ENCODE data around the gene DLX1. TPM values are rescaled to one million over a fixed set of nuclear protein-coding genes. Genes with fewer than 3 reads are reported as not detected.

DLX1 gene
- total RNA-seq, 1 donor from 2014 or later = 10.0 TPM

- Mint-ChIP-seq H3K27me3 (peaks cover 3% of the 10 kb centered on the region), H3K9me3 (no peaks in the 10 kb centered on the region), H3K4me3 (no peak overlapping the region), H3K27ac (no peak overlapping the region), H3K4me1 (ENCODE audit: unreplicated experiment) (peaks cover 6% of the 10 kb centered on the region), H3K36me3 (no peaks in the 10 kb centered on the region)
- no peak for TF ChIP-seq CTCF (conservative IDR thresholded peaks at IDR 0.05)
- DNase-seq (ENCODE audit: extremely low spot score, unreplicated experiment) = no peak
Measured at GRCh38 chr2:172046080-172046678, 39.1 kb upstream of the DLX1 start.

GRCh38 chr2:172046866-172047565 lies 38.3 kb upstream of the DLX1 start:
- Mint-ChIP-seq H3K36me3 (no peaks in the 10 kb centered on the region), H3K4me3 (no peak overlapping the region), H3K9me3 (no peaks in the 10 kb centered on the region), H3K4me1 (ENCODE audit: unreplicated experiment) (peaks cover 14% of the 10 kb centered on the region), H3K27me3 (peaks cover 3% of the 10 kb centered on the region), H3K27ac (no peak overlapping the region)
- TF ChIP-seq CTCF (conservative IDR thresholded peaks at IDR 0.05) = no peak
- no peak for DNase-seq (ENCODE audit: extremely low spot score, unreplicated experiment)

GRCh38 chr2:172047566-172048507 lies 37.5 kb upstream of the DLX1 start:
- no peaks in the 10 kb centered on the region for H3K9me3 Mint-ChIP-seq
- TF ChIP-seq CTCF (conservative IDR thresholded peaks at IDR 0.05) = no peak
- H3K4me3 Mint-ChIP-seq = no peak overlapping the region
- peaks cover 22% of the 10 kb centered on the region for H3K4me1 Mint-ChIP-seq (ENCODE audit: unreplicated experiment)
- no peak for DNase-seq (ENCODE audit: extremely low spot score, unreplicated experiment)
- peaks cover 9% of the 10 kb centered on the region for H3K27me3 Mint-ChIP-seq
- no peak overlapping the region for H3K27ac Mint-ChIP-seq
- H3K36me3 Mint-ChIP-seq = no peaks in the 10 kb centered on the region

GRCh38 chr2:172048508-172049503 lies 36.5 kb upstream of the DLX1 start:
- Mint-ChIP-seq H3K27ac (no peak overlapping the region), H3K9me3 (no peaks in the 10 kb centered on the region), H3K36me3 (no peaks in the 10 kb centered on the region), H3K4me1 (ENCODE audit: unreplicated experiment) (peaks cover 30% of the 10 kb centered on the region), H3K27me3 (peaks cover 9% of the 10 kb centered on the region), H3K4me3 (no peak overlapping the region)
- DNase-seq (ENCODE audit: extremely low spot score, unreplicated experiment) = no peak
- TF ChIP-seq CTCF (conservative IDR thresholded peaks at IDR 0.05) = no peak

Measured in type B pancreatic cell (in vitro differentiated cells).